HepG2 (cell line): ENCODE results near the gene TMEM235. TPM values are rescaled to one million over a fixed set of nuclear protein-coding genes. Genes with fewer than 3 reads are reported as not detected.
A peak's percentile ranks its signal among the peaks of the same experiment; 100 is the strongest.

Experiments used
- FOXA3 ChIP-seq: IDR thresholded peaks from 2 replicates; pipeline ENCODE4 v1.6.1; 2016; ENCODE audit warnings: missing genetic modification reagents, missing compliant biosample characterization
- GTF3A ChIP-seq: sonication (generic); formaldehyde crosslinking; conservative IDR thresholded peaks from 2 replicates; pipeline ENCODE4 v1.4.0; 2020; ENCODE audit warnings: mild to moderate bottlenecking, missing genetic modification reagents
- HNRNPH1 ChIP-seq: fragments of 200-400 bp; formaldehyde crosslinking; optimal IDR thresholded peaks from 2 replicates; pipeline ENCODE3; 2017; ENCODE audit warnings: mild to moderate bottlenecking, low read depth, low read length
- HOXD1 ChIP-seq: sonication (generic); formaldehyde crosslinking; IDR thresholded peaks from 2 replicates; pipeline ENCODE4 v1.5.0; 2020; ENCODE audit warnings: missing genetic modification reagents
- MXI1 ChIP-seq: IDR thresholded peaks from 3 replicates; pipeline ENCODE4 v1.6.1; 2012; ENCODE audit warnings: low read depth, low read length, inconsistent platforms, borderline replicate concordance
- NFIB ChIP-seq: sonication (generic); formaldehyde crosslinking; IDR thresholded peaks from 2 replicates; pipeline ENCODE4 v1.9.0; 2021; ENCODE audit warnings: missing genetic modification reagents, mild to moderate bottlenecking, borderline replicate concordance
- PRPF4 ChIP-seq: fragments of 200-400 bp; formaldehyde crosslinking; IDR thresholded peaks from 2 replicates; pipeline ENCODE4 v1.6.1; 2016; ENCODE audit warnings: low read length, low read depth; ENCODE audit not compliant: poor library complexity, severe bottlenecking
- PTBP1 ChIP-seq: fragments of 200-400 bp; formaldehyde crosslinking; IDR thresholded peaks from 2 replicates; pipeline ENCODE4 v1.6.1; 2018; ENCODE audit warnings: low read length, low read depth; ENCODE audit not compliant: poor library complexity, severe bottlenecking
- REXO4 ChIP-seq: sonication (generic); formaldehyde crosslinking; IDR thresholded peaks from 2 replicates; pipeline ENCODE4 v1.8.0; 2022; ENCODE audit warnings: missing genetic modification reagents, mild to moderate bottlenecking, borderline replicate concordance
- SAP130 ChIP-seq: IDR thresholded peaks from 2 replicates; pipeline ENCODE4 v1.6.1; 2016; ENCODE audit warnings: low read depth
- SPEN ChIP-seq: sonication (generic); formaldehyde crosslinking; IDR thresholded peaks from 2 replicates; pipeline ENCODE4 v1.5.1; 2020; ENCODE audit warnings: low read depth, mild to moderate bottlenecking, missing genetic modification reagents
- ZBTB34 ChIP-seq: sonication (generic); formaldehyde crosslinking; IDR thresholded peaks from 2 replicates; pipeline ENCODE4 v1.8.0; 2022; ENCODE audit warnings: mild to moderate bottlenecking, missing genetic modification reagents
- ZFP37 ChIP-seq: sonication (generic); formaldehyde crosslinking; IDR thresholded peaks from 2 replicates; pipeline ENCODE4 v1.4.0; 2020; ENCODE audit warnings: missing genetic modification reagents, borderline replicate concordance
- ZNF280B ChIP-seq: sonication (generic); formaldehyde crosslinking; IDR thresholded peaks from 2 replicates; pipeline ENCODE4 v1.5.0; 2020; ENCODE audit warnings: missing genetic modification reagents, mild to moderate bottlenecking, borderline replicate concordance
- ZNF335 ChIP-seq: sonication (generic); formaldehyde crosslinking; IDR thresholded peaks from 2 replicates; pipeline ENCODE4 v1.4.0; 2020; ENCODE audit warnings: missing genetic modification reagents
- ZNF451 ChIP-seq: sonication (generic); formaldehyde crosslinking; IDR thresholded peaks from 2 replicates; pipeline ENCODE4 v1.5.0; 2020; ENCODE audit warnings: mild to moderate bottlenecking, missing genetic modification reagents
- ZNF609 ChIP-seq: sonication (generic); formaldehyde crosslinking; IDR thresholded peaks from 2 replicates; pipeline ENCODE4 v1.4.0; 2020; ENCODE audit warnings: mild to moderate bottlenecking, missing genetic modification reagents, borderline replicate concordance
- polyA plus RNA-seq, 8 experiments: library from polyadenylated mRNA; depleted of rRNA in 3 of 8; stranded (reverse) in 7 of 8; unstranded in 1 of 8; fragments of >200 nt; fragmentation: Illumina TruSeq in 4 of 8; extraction: Trizol in 4 of 8; gene quantifications; 2 replicates each; pipeline versions ENCODE4 v1.2.1 to v1.2.3, GENCODE V29; 2011 to 2016; ENCODE audit warnings: low read depth in 4 of 8, missing spikeins in 1 of 8, mixed read lengths in 1 of 8; ENCODE audit not compliant: insufficient read depth in 1 of 8
- total RNA-seq, 5 experiments: library from RNA; depleted of rRNA; stranded (reverse); fragments of >200 nt; fragmentation: Illumina TruSeq; extraction: Trizol; gene quantifications; 2 replicates each; pipeline ENCODE4 v1.2.3, GENCODE V29; 2016; ENCODE audit warnings: low read depth in 1 of 5
- TF ChIP-seq, protein P1 (sequence below): sonication (generic); formaldehyde crosslinking; conservative IDR thresholded peaks from 2 replicates; pipeline ENCODE4 v1.8.0; 2022; ENCODE audit warnings: mild to moderate bottlenecking, moderate library complexity, missing genetic modification reagents

Gene TMEM235
- total and polyA plus RNA-seq, 2 of the 13 experiments (the other 11 are each of a cell fraction or from before 2014, with no cell fraction given), result not detected

- TF ChIP-seq, protein P1, sequence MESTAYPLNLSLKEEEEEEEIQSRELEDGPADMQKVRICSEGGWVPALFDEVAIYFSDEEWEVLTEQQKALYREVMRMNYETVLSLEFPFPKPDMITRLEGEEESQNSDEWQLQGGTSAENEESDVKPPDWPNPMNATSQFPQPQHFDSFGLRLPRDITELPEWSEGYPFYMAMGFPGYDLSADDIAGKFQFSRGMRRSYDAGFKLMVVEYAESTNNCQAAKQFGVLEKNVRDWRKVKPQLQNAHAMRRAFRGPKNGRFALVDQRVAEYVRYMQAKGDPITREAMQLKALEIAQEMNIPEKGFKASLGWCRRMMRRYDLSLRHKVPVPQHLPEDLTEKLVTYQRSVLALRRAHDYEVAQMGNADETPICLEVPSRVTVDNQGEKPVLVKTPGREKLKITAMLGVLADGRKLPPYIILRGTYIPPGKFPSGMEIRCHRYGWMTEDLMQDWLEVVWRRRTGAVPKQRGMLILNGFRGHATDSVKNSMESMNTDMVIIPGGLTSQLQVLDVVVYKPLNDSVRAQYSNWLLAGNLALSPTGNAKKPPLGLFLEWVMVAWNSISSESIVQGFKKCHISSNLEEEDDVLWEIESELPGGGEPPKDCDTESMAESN (CRISPR knock-in tag), result peak; percentile 20; the same call in 1 of the 2 replicates
- TF ChIP-seq HNRNPH1 (no peak), ZBTB34 (CRISPR knock-in tag) (0 out of 2 replicates have a peak, but pooled peaks have one; percentile 49), ZNF451 (no peak; the same call in 1 of the 2 replicates), SAP130 (CRISPR knock-in tag) (peak; percentile 87), SPEN (peak; percentile 71; the same call in 1 of the 2 replicates), REXO4 (CRISPR knock-in tag) (no peak), ZNF335 (CRISPR knock-in tag) (peak; percentile 34; the same call in 1 of the 2 replicates), PRPF4 (no peak), GTF3A (no peak), PTBP1 (no peak), NFIB (no peak), HOXD1 (CRISPR knock-in tag) (no peak), FOXA3 (CRISPR knock-in tag) (peak; percentile 58), ZNF609 (CRISPR knock-in tag) (no peak), ZFP37 (CRISPR knock-in tag) (no peak), ZNF280B (CRISPR knock-in tag) (0 out of 2 replicates have a peak, but pooled peaks have one; percentile 56), MXI1 (peak; percentile 74; the same call in 1 of the 3 replicates)
Measured at GRCh38 chr17:78241277-78242023, 10.0 kb downstream of the TMEM235 start (continued).
